ENCODE results near the gene ACVRL1. TPM values are rescaled to one million over a fixed set of nuclear protein-coding genes. Genes with fewer than 3 reads are reported as not detected.

ACVRL1 gene
- total and polyA plus RNA-seq, 2 donors (not counting 1 experiment from before 2014, with no cell fraction given) = not detected

DNA sequence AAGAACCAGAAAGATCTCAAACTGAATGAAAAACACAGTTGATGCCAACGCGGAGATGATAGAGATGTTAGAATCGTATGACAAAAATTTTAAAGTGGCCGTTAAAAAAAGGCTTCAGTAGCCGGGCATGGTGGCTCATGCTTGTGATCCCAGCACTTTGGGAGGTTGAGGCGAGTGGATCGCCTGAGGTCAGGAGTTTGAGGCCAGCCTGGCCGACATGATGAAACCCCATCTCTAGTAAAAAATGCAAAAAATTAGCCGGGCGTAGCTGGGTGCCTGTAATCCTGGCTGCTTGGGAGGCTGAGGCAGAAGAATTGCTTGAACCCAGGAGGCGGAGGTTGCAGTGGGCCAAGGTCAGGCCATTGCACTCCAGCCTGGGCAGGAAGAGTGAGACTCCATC lies 5.4 kb upstream of the ACVRL1 start:
- no peak overlapping the region for H3K9ac ChIP-seq (ENCODE audit: low read length)
- ChIA-PET CTCF (no interaction called here), POLR2A (no interaction called here)
- ATAC-seq (ENCODE audit: low read depth) (no peak), DNase-seq (no peak)
- intact Hi-C loops (cut with micrococcal nuclease) = no loop called here
- no peak overlapping the region for H3K4me2 ChIP-seq (replicated peaks; ENCODE audit: low read depth, low read length, poor library complexity, severe bottlenecking)
- H3K27ac ChIP-seq (ENCODE audit: low read length in 2 of 2) = no peak overlapping the region
- 96% methylated on average over 10 of the region's 11 CpGs for WGBS (ENCODE audit: insufficient coverage)
- H3K27ac Mint-ChIP-seq = no peak overlapping the region
- H3K4me3 ChIP-seq (ENCODE audit: control extremely low read depth in 1 of 5, extremely low read depth in 1 of 5, insufficient read depth in 1 of 5, low read depth in 2 of 5, low read length in 4 of 5) = no peak overlapping the region
- no peaks in the 10 kb centered on the region for H3K36me3 ChIP-seq (replicated peaks in 1 of 2; ENCODE audit: control extremely low read depth in 1 of 2, control insufficient read depth in 1 of 2, extremely low read depth in 1 of 2, insufficient read depth in 2 of 2, low read length in 1 of 2)
- no peak overlapping the region for H3K4me3 Mint-ChIP-seq
- H3K9me3 Mint-ChIP-seq (ENCODE audit: insufficient read depth) = no peaks in the 10 kb centered on the region
- peaks cover 25% of the 10 kb centered on the region for H3K27me3 Mint-ChIP-seq
- no peaks in the 10 kb centered on the region for H3K4me1 ChIP-seq (ENCODE audit: control insufficient read depth in 2 of 2, insufficient read depth in 2 of 2, low read length in 2 of 2)
- no peak overlapping the region for H2AFZ ChIP-seq (ENCODE audit: insufficient read depth, low read depth, low read length, poor library complexity, severe bottlenecking)
- peaks cover 0 to 19% (median 4%) of the 10 kb centered on the region in 4 experiments for H3K27me3 ChIP-seq (replicated peaks in 1 of 4; ENCODE audit: control extremely low read depth in 1 of 4, control insufficient read depth in 3 of 4, insufficient read depth in 4 of 4, low read length in 3 of 4)
- H3K9me3 ChIP-seq (ENCODE audit: control extremely low read depth in 1 of 3, control insufficient read depth in 2 of 3, insufficient read depth in 1 of 3, low read length in 2 of 3) = peaks cover 0 to 4% (median 0%) of the 10 kb centered on the region in 3 donors
- no peaks in the 10 kb centered on the region for H4K20me1 ChIP-seq (ENCODE audit: control insufficient read depth, insufficient read depth, low read length, poor library complexity, severe bottlenecking)
- TF ChIP-seq CTCF (IDR thresholded peaks at IDR 0.05) (no peak), EZH2 (IDR thresholded peaks at IDR 0.05; ENCODE audit: borderline replicate concordance, insufficient read depth, low read depth, low read length, poor library complexity, severe bottlenecking) (no peak)
- H3K4me1 Mint-ChIP-seq = no peaks in the 10 kb centered on the region
- no peaks in the 10 kb centered on the region for H3K79me2 ChIP-seq (ENCODE audit: control insufficient read depth, insufficient read depth, low read length)

GRCh38 chr12:51904951-51905470 lies 2.3 kb upstream of the ACVRL1 start:
- DNase-seq (no peak), ATAC-seq (ENCODE audit: low read depth) (no peak)
- H3K4me3 ChIP-seq (ENCODE audit: control extremely low read depth in 1 of 5, extremely low read depth in 1 of 5, insufficient read depth in 1 of 5, low read depth in 2 of 5, low read length in 4 of 5) = no peak overlapping the region
- H3K4me1 Mint-ChIP-seq = peaks cover 4% of the 10 kb centered on the region
- intact Hi-C loops (cut with micrococcal nuclease) = no loop called here
- peaks cover 37% of the 10 kb centered on the region for H3K27me3 Mint-ChIP-seq
- no peak overlapping the region for H3K9ac ChIP-seq (ENCODE audit: low read length)
- POLR2A ChIA-PET = no interaction called here
- H4K20me1 ChIP-seq (ENCODE audit: control insufficient read depth, insufficient read depth, low read length, poor library complexity, severe bottlenecking) = no peaks in the 10 kb centered on the region
- H3K4me1 ChIP-seq (ENCODE audit: control insufficient read depth in 2 of 2, insufficient read depth in 2 of 2, low read length in 2 of 2) = peaks cover 0 to 10% of the 10 kb centered on the region in 2 donors
- peaks cover 0 to 23% (median 15%) of the 10 kb centered on the region in 4 experiments for H3K27me3 ChIP-seq (replicated peaks in 1 of 4; ENCODE audit: control extremely low read depth in 1 of 4, control insufficient read depth in 3 of 4, insufficient read depth in 4 of 4, low read length in 3 of 4)
- H3K27ac Mint-ChIP-seq = no peak overlapping the region
- H3K4me2 ChIP-seq (replicated peaks; ENCODE audit: low read depth, low read length, poor library complexity, severe bottlenecking) = no peak overlapping the region
- no peak for TF ChIP-seq CTCF (IDR thresholded peaks at IDR 0.05)
- TF ChIP-seq EZH2 (IDR thresholded peaks at IDR 0.05; ENCODE audit: borderline replicate concordance, insufficient read depth, low read depth, low read length, poor library complexity, severe bottlenecking) = no peak
- H3K9me3 ChIP-seq (ENCODE audit: control extremely low read depth in 1 of 3, control insufficient read depth in 2 of 3, insufficient read depth in 1 of 3, low read length in 2 of 3) = peaks cover 0 to 4% (median 0%) of the 10 kb centered on the region in 3 donors
- no peak overlapping the region for H3K4me3 Mint-ChIP-seq
- H3K27ac ChIP-seq (ENCODE audit: low read length in 2 of 2) = no peak overlapping the region
- H3K36me3 ChIP-seq (replicated peaks in 1 of 2; ENCODE audit: control extremely low read depth in 1 of 2, control insufficient read depth in 1 of 2, extremely low read depth in 1 of 2, insufficient read depth in 2 of 2, low read length in 1 of 2) = no peaks in the 10 kb centered on the region
- H2AFZ ChIP-seq (ENCODE audit: insufficient read depth, low read depth, low read length, poor library complexity, severe bottlenecking) = no peak overlapping the region
- CTCF ChIA-PET = no interaction called here
- H3K79me2 ChIP-seq (ENCODE audit: control insufficient read depth, insufficient read depth, low read length) = no peaks in the 10 kb centered on the region
- no peaks in the 10 kb centered on the region for H3K9me3 Mint-ChIP-seq (ENCODE audit: insufficient read depth)

Data from B cell (primary cell).